Liver (tissue), 9 donors: ENCODE measurements around the gene COL20A1. TPM values are rescaled to one million over a fixed set of nuclear protein-coding genes. Genes with fewer than 3 reads are reported as not detected.

Experiments used
- DNase-seq: peaks from one replicate; pipeline ENCODE4 v3.0.0-alpha.2; 2017; ENCODE audit warnings: low spot score
- H3K27ac ChIP-seq, 2 donors: one replicate each; pipeline ENCODE4 v1.7.0; 2013; ENCODE audit warnings: inconsistent platforms in 2 of 2, low read length in 2 of 2, control low read depth in 1 of 2, low read depth in 1 of 2, mild to moderate bottlenecking in 1 of 2
- H3K27me3 ChIP-seq, 4 donors: one replicate each; pipeline versions ENCODE4 v1.6.1 to v1.7.0; 2013; ENCODE audit warnings: low read length in 3 of 4, inconsistent platforms in 1 of 4, mild to moderate bottlenecking in 1 of 4, moderate library complexity in 1 of 4; ENCODE audit not compliant: control insufficient read depth in 4 of 4, insufficient read depth in 4 of 4
- H3K36me3 ChIP-seq, 4 donors: one replicate each; pipeline versions ENCODE4 v1.6.1 to v1.7.0; 2013; ENCODE audit warnings: low read length in 3 of 4, mild to moderate bottlenecking in 3 of 4, low read depth in 1 of 4, moderate library complexity in 1 of 4; ENCODE audit not compliant: control insufficient read depth in 4 of 4, insufficient read depth in 3 of 4
- H3K4me1 ChIP-seq, 4 donors: one replicate each; pipeline versions ENCODE4 v1.6.1 to v1.7.0; 2013; ENCODE audit warnings: low read length in 3 of 4, mild to moderate bottlenecking in 3 of 4, moderate library complexity in 1 of 4; ENCODE audit not compliant: control insufficient read depth in 4 of 4, insufficient read depth in 4 of 4
- H3K4me3 ChIP-seq, 3 donors: one replicate each; pipeline versions ENCODE4 v1.6.1 to v1.7.0; 2013; ENCODE audit warnings: low read length in 3 of 3, control low read depth in 1 of 3, low read depth in 1 of 3, mild to moderate bottlenecking in 1 of 3
- H3K9ac ChIP-seq, 2 donors: one replicate each; pipeline ENCODE4 v1.7.0; 2013; ENCODE audit warnings: low read length in 2 of 2, mild to moderate bottlenecking in 2 of 2, moderate library complexity in 2 of 2, control low read depth in 1 of 2, low read depth in 1 of 2
- H3K9me3 ChIP-seq, 4 donors: one replicate each; pipeline versions ENCODE4 v1.6.1 to v1.7.0; 2013; ENCODE audit warnings: low read length in 3 of 4; ENCODE audit not compliant: control insufficient read depth in 4 of 4
- EGR1 ChIP-seq, 2 donors: IDR thresholded peaks; 2 replicates each; pipeline ENCODE4 v1.6.1; 2016 to 2018; ENCODE audit warnings: antibody characterized with exemption in 2 of 2, low read depth in 2 of 2
- FOXA1 ChIP-seq: IDR thresholded peaks from 2 replicates; pipeline ENCODE4 v1.6.1; 2016; ENCODE audit warnings: antibody characterized with exemption
- FOXA2 ChIP-seq: IDR thresholded peaks from 2 replicates; pipeline ENCODE4 v1.6.1; 2016; ENCODE audit warnings: antibody characterized with exemption
- GABPA ChIP-seq, 2 donors: IDR thresholded peaks in 1 of 2; conservative IDR thresholded peaks in 1 of 2; 2 replicates each; pipeline ENCODE4 v1.6.1; 2016; ENCODE audit warnings: antibody characterized with exemption in 2 of 2, mild to moderate bottlenecking in 1 of 2, moderate library complexity in 1 of 2
- HNF4A ChIP-seq, 2 donors: conservative IDR thresholded peaks; 2 replicates each; pipeline ENCODE4 v1.6.1; 2016; ENCODE audit warnings: antibody characterized with exemption in 2 of 2, mild to moderate bottlenecking in 2 of 2
- HNF4G ChIP-seq: IDR thresholded peaks from 2 replicates; pipeline ENCODE4 v1.6.1; 2016; ENCODE audit warnings: antibody characterized with exemption
- JUND ChIP-seq, 2 donors: IDR thresholded peaks; 2 replicates each; pipeline ENCODE4 v1.6.1; 2016; ENCODE audit warnings: antibody characterized with exemption in 2 of 2
- NR2F2 ChIP-seq: IDR thresholded peaks from 2 replicates; pipeline ENCODE4 v1.6.1; 2016; ENCODE audit warnings: antibody characterized with exemption
- RAD21 ChIP-seq, 2 donors: IDR thresholded peaks; 2 replicates each; pipeline ENCODE4 v1.6.1; 2016; ENCODE audit warnings: antibody characterized with exemption in 2 of 2, mild to moderate bottlenecking in 2 of 2
- RXRA ChIP-seq, 2 donors: IDR thresholded peaks; 2 replicates each; pipeline ENCODE4 v1.6.1; 2017 to 2018; ENCODE audit warnings: antibody characterized with exemption in 2 of 2, mild to moderate bottlenecking in 1 of 2
- SP1 ChIP-seq: IDR thresholded peaks from 2 replicates; pipeline ENCODE4 v1.6.1; 2018; ENCODE audit warnings: antibody characterized with exemption, mild to moderate bottlenecking
- TAF1 ChIP-seq: conservative IDR thresholded peaks from 2 replicates; pipeline ENCODE4 v1.6.1; 2016; ENCODE audit warnings: antibody characterized with exemption, mild to moderate bottlenecking
- YY1 ChIP-seq: IDR thresholded peaks from 2 replicates; pipeline ENCODE4 v1.6.1; 2016; ENCODE audit warnings: antibody characterized with exemption, mild to moderate bottlenecking
- WGBS: extraction: QIAGEN DNeasy Blood & Tissue Kit; methylation state at CpG from one replicate; pipeline ENCODE4 v1.1.7; 2013; 5-methylcytosine and 5-hydroxymethylcytosine counted together
- polyA plus RNA-seq, 2 donors: library from polyadenylated mRNA; stranded (reverse) in 1 of 2; unstranded in 1 of 2; fragments of 200-250 nt in 1 of 2; fragments of >200 nt in 1 of 2; fragmentation: Nextera tagmentation in 1 of 2; extraction: Ambion mirVana in 1 of 2; gene quantifications; one replicate each; pipeline versions ENCODE4 v1.2.1 to v1.2.3, GENCODE V29; 2013 to 2015
- total RNA-seq, 2 donors: library from RNA; depleted of rRNA; stranded (reverse); fragments of >200 nt; gene quantifications; one replicate each; pipeline ENCODE4 v1.2.3, GENCODE V29; 2014
- TF ChIP-seq, protein P1 (sequence below): IDR thresholded peaks from 2 replicates; pipeline ENCODE4 v1.6.1; 2016; ENCODE audit warnings: antibody characterized with exemption
- TF ChIP-seq, protein P2 (sequence below): IDR thresholded peaks from 2 replicates; pipeline ENCODE4 v1.6.1; 2016; ENCODE audit warnings: antibody characterized with exemption
- TF ChIP-seq, protein P3 (sequence below): fragments of 150-350 bp; IDR thresholded peaks from 2 replicates; pipeline ENCODE4 v1.5.1; 2017; ENCODE audit warnings: improper control_type of control experiment, low read depth, low read length; ENCODE audit not compliant: missing input control
- TF ChIP-seq, protein P4 (sequence below): IDR thresholded peaks from 2 replicates; pipeline ENCODE4 v1.6.1; 2016; ENCODE audit warnings: antibody characterized with exemption
- donor health status: healthy.
- donor health status: healthy.
- donor health status: healthy.
- donor health status: healthy.
- donor health status: healthy.

The COL20A1 gene
- total and polyA plus RNA-seq, 4 donors: not detected

DNA sequence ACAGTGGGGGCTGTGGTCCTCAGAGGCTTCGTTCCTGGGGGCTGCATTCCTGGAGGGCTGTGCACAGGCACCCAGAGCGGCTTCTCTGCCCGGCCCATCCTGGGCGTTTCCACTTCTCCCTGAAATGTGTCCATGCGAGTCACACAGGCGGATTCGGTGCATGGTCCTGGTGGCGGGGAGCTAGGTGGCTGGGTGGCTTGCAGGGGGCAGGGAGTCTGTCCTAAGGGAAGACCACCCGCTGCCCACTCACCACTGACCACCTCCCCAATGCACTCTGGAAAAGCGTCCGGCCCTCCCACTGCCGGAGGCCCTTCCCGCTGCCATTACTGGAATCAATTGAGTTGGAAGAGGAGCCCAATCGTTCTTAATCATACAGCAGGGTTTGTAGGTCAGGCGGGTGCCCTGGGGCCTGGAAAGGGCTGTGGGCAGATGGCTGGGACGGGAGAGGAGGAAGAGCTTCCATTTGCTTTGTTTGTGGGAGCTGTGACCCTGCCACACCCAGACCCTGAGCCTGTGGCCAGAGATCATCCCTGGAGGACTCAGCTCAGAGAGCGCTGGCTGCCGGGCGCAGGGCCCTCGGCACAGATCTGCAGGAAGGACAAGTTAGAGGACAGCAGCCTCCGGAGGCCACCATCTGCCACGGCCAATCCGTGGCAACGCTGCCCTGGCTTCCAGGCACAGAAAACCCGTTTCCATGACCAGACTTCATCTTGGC is 61.8 kb downstream of the COL20A1 start:
- Histone ChIP-seq H3K9ac (no peak overlapping the region), H3K27me3 (no peaks in the 10 kb centered on the region), H3K9me3 (no peaks in the 10 kb centered on the region), H3K27ac (no peak overlapping the region), H3K36me3 (peaks cover 0 to 4% (median 0%) of the 10 kb centered on the region in 4 donors), H3K4me1 (peaks cover 4 to 38% (median 25%) of the 10 kb centered on the region in 4 donors), H3K4me3 (no peak overlapping the region)
- DNase-seq: no peak
- TF ChIP-seq SP1 (no peak), HNF4A (conservative IDR thresholded peaks at IDR 0.05) (no peak), TAF1 (no peak), JUND (IDR thresholded peaks at IDR 0.05) (no peak), FOXA2 (no peak), FOXA1 (no peak), NR2F2 (no peak), YY1 (no peak), RAD21 (IDR thresholded peaks at IDR 0.05) (no peak), EGR1 (IDR thresholded peaks at IDR 0.05; ENCODE audit: low read depth in 2 of 2) (no peak)
- TF ChIP-seq, protein P1, sequence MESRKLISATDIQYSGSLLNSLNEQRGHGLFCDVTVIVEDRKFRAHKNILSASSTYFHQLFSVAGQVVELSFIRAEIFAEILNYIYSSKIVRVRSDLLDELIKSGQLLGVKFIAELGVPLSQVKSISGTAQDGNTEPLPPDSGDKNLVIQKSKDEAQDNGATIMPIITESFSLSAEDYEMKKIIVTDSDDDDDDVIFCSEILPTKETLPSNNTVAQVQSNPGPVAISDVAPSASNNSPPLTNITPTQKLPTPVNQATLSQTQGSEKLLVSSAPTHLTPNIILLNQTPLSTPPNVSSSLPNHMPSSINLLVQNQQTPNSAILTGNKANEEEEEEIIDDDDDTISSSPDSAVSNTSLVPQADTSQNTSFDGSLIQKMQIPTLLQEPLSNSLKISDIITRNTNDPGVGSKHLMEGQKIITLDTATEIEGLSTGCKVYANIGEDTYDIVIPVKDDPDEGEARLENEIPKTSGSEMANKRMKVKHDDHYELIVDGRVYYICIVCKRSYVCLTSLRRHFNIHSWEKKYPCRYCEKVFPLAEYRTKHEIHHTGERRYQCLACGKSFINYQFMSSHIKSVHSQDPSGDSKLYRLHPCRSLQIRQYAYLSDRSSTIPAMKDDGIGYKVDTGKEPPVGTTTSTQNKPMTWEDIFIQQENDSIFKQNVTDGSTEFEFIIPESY: no peak
- TF ChIP-seq, protein P2, sequence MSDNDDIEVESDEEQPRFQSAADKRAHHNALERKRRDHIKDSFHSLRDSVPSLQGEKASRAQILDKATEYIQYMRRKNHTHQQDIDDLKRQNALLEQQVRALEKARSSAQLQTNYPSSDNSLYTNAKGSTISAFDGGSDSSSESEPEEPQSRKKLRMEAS: no peak
- WGBS: 89% methylated on average over 25 of the region's 25 CpGs

DNA sequence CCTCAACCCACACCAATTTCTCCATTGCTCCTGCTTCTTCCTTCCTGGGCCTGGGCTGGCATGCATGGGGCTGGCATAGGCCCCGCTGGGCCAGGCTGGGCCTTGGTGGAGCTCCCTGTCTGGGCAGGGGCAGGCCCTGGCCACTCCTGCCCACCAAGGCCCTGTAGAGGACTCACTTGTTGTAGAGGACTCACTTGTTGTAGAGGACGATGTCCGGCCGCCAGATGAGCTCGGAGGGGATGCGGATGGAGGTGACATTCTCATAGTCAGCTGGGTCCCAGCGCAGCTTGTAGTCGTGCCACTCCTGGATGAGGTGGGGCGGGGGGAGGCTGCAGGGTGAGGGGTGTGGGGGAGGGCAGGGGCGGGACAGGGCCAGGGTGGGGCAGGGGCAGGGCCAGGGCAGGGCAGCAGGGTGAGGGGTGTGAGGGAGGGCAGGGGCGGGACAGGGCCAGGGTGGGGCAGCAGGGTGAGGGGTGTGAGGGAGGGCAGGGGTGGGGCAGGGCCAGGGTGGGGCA is 62.9 kb downstream of the COL20A1 start:
- Histone ChIP-seq H3K27ac (no peak overlapping the region), H3K27me3 (no peaks in the 10 kb centered on the region), H3K36me3 (peaks cover 0 to 4% (median 0%) of the 10 kb centered on the region in 4 donors), H3K4me3 (no peak overlapping the region), H3K9ac (no peak overlapping the region), H3K9me3 (no peaks in the 10 kb centered on the region), H3K4me1 (peaks cover 4 to 48% (median 28%) of the 10 kb centered on the region in 4 donors)
- 91% methylated on average over 11 of the region's 11 CpGs for WGBS
- no peak for DNase-seq
- TF ChIP-seq HNF4A (conservative IDR thresholded peaks at IDR 0.05): no peak
- TF ChIP-seq JUND (IDR thresholded peaks at IDR 0.05): no peak
- TF ChIP-seq RAD21 (IDR thresholded peaks at IDR 0.05): no peak
- TF ChIP-seq, protein P2: no peak
- TF ChIP-seq, protein P1: no peak
- no peak for TF ChIP-seq HNF4G
- no peak for TF ChIP-seq GABPA (IDR thresholded peaks at IDR 0.05 in 1 of 2, conservative IDR thresholded peaks at IDR 0.05 in 1 of 2)
- no peak for TF ChIP-seq FOXA2
- no peak for TF ChIP-seq NR2F2
- TF ChIP-seq, protein P3, sequence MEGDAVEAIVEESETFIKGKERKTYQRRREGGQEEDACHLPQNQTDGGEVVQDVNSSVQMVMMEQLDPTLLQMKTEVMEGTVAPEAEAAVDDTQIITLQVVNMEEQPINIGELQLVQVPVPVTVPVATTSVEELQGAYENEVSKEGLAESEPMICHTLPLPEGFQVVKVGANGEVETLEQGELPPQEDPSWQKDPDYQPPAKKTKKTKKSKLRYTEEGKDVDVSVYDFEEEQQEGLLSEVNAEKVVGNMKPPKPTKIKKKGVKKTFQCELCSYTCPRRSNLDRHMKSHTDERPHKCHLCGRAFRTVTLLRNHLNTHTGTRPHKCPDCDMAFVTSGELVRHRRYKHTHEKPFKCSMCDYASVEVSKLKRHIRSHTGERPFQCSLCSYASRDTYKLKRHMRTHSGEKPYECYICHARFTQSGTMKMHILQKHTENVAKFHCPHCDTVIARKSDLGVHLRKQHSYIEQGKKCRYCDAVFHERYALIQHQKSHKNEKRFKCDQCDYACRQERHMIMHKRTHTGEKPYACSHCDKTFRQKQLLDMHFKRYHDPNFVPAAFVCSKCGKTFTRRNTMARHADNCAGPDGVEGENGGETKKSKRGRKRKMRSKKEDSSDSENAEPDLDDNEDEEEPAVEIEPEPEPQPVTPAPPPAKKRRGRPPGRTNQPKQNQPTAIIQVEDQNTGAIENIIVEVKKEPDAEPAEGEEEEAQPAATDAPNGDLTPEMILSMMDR: no peak
- no peak for TF ChIP-seq YY1
- TF ChIP-seq, protein P4, sequence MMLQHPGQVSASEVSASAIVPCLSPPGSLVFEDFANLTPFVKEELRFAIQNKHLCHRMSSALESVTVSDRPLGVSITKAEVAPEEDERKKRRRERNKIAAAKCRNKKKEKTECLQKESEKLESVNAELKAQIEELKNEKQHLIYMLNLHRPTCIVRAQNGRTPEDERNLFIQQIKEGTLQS: no peak
- TF ChIP-seq FOXA1: no peak
- TF ChIP-seq TAF1: no peak
- no peak for TF ChIP-seq RXRA (IDR thresholded peaks at IDR 0.05)
- TF ChIP-seq EGR1 (IDR thresholded peaks at IDR 0.05; ENCODE audit: low read depth in 2 of 2): no peak
- no peak for TF ChIP-seq SP1
